GM03348 (cell line): ENCODE measurements around the gene CTTNBP2NL.
"Not testable (repeated sequence)": the region's sequence is repeated elsewhere in the genome, so short reads cannot be mapped to it uniquely, and the experiment has no call there.

Experiments
- DNase-seq: peaks from one replicate; pipeline ENCODE4 v3.0.0; 2012; ENCODE audit warnings: low spot score

Gene CTTNBP2NL

GRCh38 chr1:112423666-112424065, 27.7 kb downstream of the CTTNBP2NL start:
- DNase-seq, result not testable (repeated sequence)

- DNase-seq, result no peak
These were observed 33.7 kb downstream of the CTTNBP2NL start for GRCh38 chr1:112429749-112430148.

GRCh38 chr1:112431038-112431437, 35.0 kb downstream of the CTTNBP2NL start:
- DNase-seq, result no peak

GRCh38 chr1:112435448-112435847, 39.4 kb downstream of the CTTNBP2NL start:
- no peak for DNase-seq

GRCh38 chr1:112436384-112437156, 40.6 kb downstream of the CTTNBP2NL start:
- DNase-seq, result no peak

GRCh38 chr1:112438156-112438555, 42.1 kb downstream of the CTTNBP2NL start:
- DNase-seq, result not testable (repeated sequence)

- no peak for DNase-seq
These were observed 43.6 kb downstream of the CTTNBP2NL start for GRCh38 chr1:112439592-112439991.

GRCh38 chr1:112440574-112440973, 44.6 kb downstream of the CTTNBP2NL start:
- DNase-seq, result no peak

GRCh38 chr1:112444269-112444668, 48.3 kb downstream of the CTTNBP2NL start:
- peak; percentile 33 for DNase-seq

- DNase-seq, result no peak
These were observed 49.6 kb downstream of the CTTNBP2NL start for GRCh38 chr1:112445596-112445995.

GRCh38 chr1:112446411-112446810, 50.4 kb downstream of the CTTNBP2NL start:
- DNase-seq, result no peak

- DNase-seq, result no peak
These were observed 53.1 kb downstream of the CTTNBP2NL start for GRCh38 chr1:112448904-112449629.

- DNase-seq, result no peak
These were observed 53.6 kb downstream of the CTTNBP2NL start for GRCh38 chr1:112449630-112449983.

- DNase-seq, result no peak
These were observed 54.8 kb downstream of the CTTNBP2NL start for GRCh38 chr1:112450773-112451172.

- DNase-seq, result not testable (repeated sequence)
These were observed 55.3 kb downstream of the CTTNBP2NL start for GRCh38 chr1:112451301-112451700.

GRCh38 chr1:112453876-112454275, 57.9 kb downstream of the CTTNBP2NL start:
- DNase-seq, result no peak

- DNase-seq, result no peak
These were observed 58.3 kb downstream of the CTTNBP2NL start for GRCh38 chr1:112454316-112454715.

GRCh38 chr1:112457241-112457640, 61.2 kb downstream of the CTTNBP2NL start:
- DNase-seq, result no peak

- no peak for DNase-seq
These were observed 61.9 kb downstream of the CTTNBP2NL start for GRCh38 chr1:112457955-112458354.

GRCh38 chr1:112458756-112459155, 62.7 kb downstream of the CTTNBP2NL start:
- no peak for DNase-seq

GRCh38 chr1:112460615-112461014, 64.6 kb downstream of the CTTNBP2NL start:
- no peak for DNase-seq

GRCh38 chr1:112461200-112461871, 65.3 kb downstream of the CTTNBP2NL start:
- no peak for DNase-seq

- DNase-seq, result no peak
These were observed 66.9 kb downstream of the CTTNBP2NL start for GRCh38 chr1:112462953-112463279.
